OCI-LY7 (cell line): ENCODE measurements around the gene KNSTRN. TPM values are rescaled to one million over a fixed set of nuclear protein-coding genes. Genes with fewer than 3 reads are reported as not detected.

Experiments
- BruUV-seq: library from RNA; stranded (reverse); fragments of 400-500 nt; replicated peaks from 2 replicates; lab custom pipeline; 2021; lab: Mats Ljungman, UMichigan
- CTCF ChIA-PET: fragments of 300-600 bp; sonication (Branson Sonifier 250); formaldehyde crosslinking; loops from one replicate; lab custom pipeline; 2022; ENCODE audit warnings: antibody characterized with exemption; ENCODE audit not compliant: unreplicated experiment; lab: Charles Lee
- POLR2A ChIA-PET: fragments of 300-600 bp; sonication (Branson Sonifier 250); formaldehyde crosslinking; loops from one replicate; lab custom pipeline; 2022; ENCODE audit warnings: antibody characterized with exemption; lab: Charles Lee
- DNase-seq: peaks from one replicate; pipeline ENCODE4 v3.0.0-alpha.2; 2015; ENCODE audit warnings: low spot score
- H2AFZ ChIP-seq: fragments of 200-600 bp; sonication (generic), shearing (Covaris generic); 2 replicates; pipeline ENCODE4 v1.6.1; 2014; ENCODE audit warnings: mild to moderate bottlenecking, antibody characterized with exemption, low read length, moderate library complexity
- H3K27ac ChIP-seq: fragments of 200-600 bp; sonication (generic); 2 replicates; pipeline ENCODE4 v1.5.1; 2014; ENCODE audit warnings: mixed run types, low read depth, mild to moderate bottlenecking, moderate library complexity, low read length, inconsistent platforms; ENCODE audit not compliant: poor library complexity, severe bottlenecking
- H3K36me3 ChIP-seq: fragments of 200-600 bp; sonication (generic); 2 replicates; pipeline ENCODE4 v1.6.1; 2014; ENCODE audit warnings: mild to moderate bottlenecking, antibody characterized with exemption, low read length, moderate library complexity, mixed read lengths; ENCODE audit not compliant: insufficient read depth
- H3K4me1 ChIP-seq: fragments of 200-600 bp; sonication (generic); 2 replicates; pipeline ENCODE4 v1.5.1; 2014; ENCODE audit warnings: mild to moderate bottlenecking, low read length; ENCODE audit not compliant: insufficient read depth, poor library complexity, severe bottlenecking
- H3K4me2 ChIP-seq: fragments of 200-600 bp; sonication (generic); 2 replicates; pipeline ENCODE4 v1.6.1; 2014; ENCODE audit warnings: mild to moderate bottlenecking, low read length
- H3K4me3 ChIP-seq: fragments of 200-600 bp; sonication (generic); 2 replicates; pipeline ENCODE4 v1.5.1; 2014; ENCODE audit warnings: mild to moderate bottlenecking, low read depth, low read length; ENCODE audit not compliant: poor library complexity, severe bottlenecking
- H3K79me2 ChIP-seq: fragments of 200-600 bp; sonication (generic); 2 replicates; pipeline ENCODE4 v1.6.1; 2016; ENCODE audit warnings: low read depth, mild to moderate bottlenecking, low read length, moderate library complexity, mixed read lengths; ENCODE audit not compliant: insufficient read depth
- H3K9me2 ChIP-seq: fragments of 200-600 bp; sonication (generic); 2 replicates; pipeline ENCODE4 v1.6.1; 2016; ENCODE audit warnings: mild to moderate bottlenecking, low read length, mixed read lengths; ENCODE audit not compliant: insufficient read depth
- H3K9me3 ChIP-seq: fragments of 200-600 bp; sonication (generic); 2 replicates; pipeline ENCODE4 v1.6.1; 2014; ENCODE audit warnings: mild to moderate bottlenecking, mixed run types, low read length, mixed read lengths
- H4K20me1 ChIP-seq: fragments of 200-600 bp; sonication (generic); 2 replicates; pipeline ENCODE4 v1.6.1; 2014; ENCODE audit warnings: mild to moderate bottlenecking, antibody characterized with exemption, low read length, moderate library complexity, mixed read lengths; ENCODE audit not compliant: insufficient read depth
- EZH2phosphoT487 ChIP-seq: fragments of 200-600 bp; sonication (generic); IDR thresholded peaks from 2 replicates; pipeline ENCODE4 v1.6.1; 2018; ENCODE audit warnings: low read depth, borderline replicate concordance, mild to moderate bottlenecking, mixed run types, antibody characterized with exemption, low read length, moderate library complexity, mixed read lengths
- intact Hi-C: fragments of 100-400 bp; cut with micrococcal nuclease; formaldehyde crosslinking; loops from one replicate; pipeline ENCODE4 v1.10.0; 2022; ENCODE audit not compliant: unreplicated experiment
- total RNA-seq, 2 experiments: library from RNA; depleted of rRNA in 1 of 2; stranded (reverse); fragments of >200 nt in 1 of 2; shearing (Covaris generic) in 1 of 2; gene quantifications; 2 replicates each; pipeline ENCODE4 v1.2.3, GENCODE V29; 2014 to 2022
- TF ChIP-seq, protein P1 (sequence below): fragments of 200-600 bp; sonication (generic); conservative IDR thresholded peaks from 2 replicates; pipeline ENCODE4 v1.5.1; 2014; ENCODE audit warnings: mild to moderate bottlenecking, antibody characterized with exemption, low read length, moderate library complexity, mixed read lengths

KNSTRN gene
- total RNA-seq, 2 experiments from 2014 or later = 89.6 to 106 TPM

DNA sequence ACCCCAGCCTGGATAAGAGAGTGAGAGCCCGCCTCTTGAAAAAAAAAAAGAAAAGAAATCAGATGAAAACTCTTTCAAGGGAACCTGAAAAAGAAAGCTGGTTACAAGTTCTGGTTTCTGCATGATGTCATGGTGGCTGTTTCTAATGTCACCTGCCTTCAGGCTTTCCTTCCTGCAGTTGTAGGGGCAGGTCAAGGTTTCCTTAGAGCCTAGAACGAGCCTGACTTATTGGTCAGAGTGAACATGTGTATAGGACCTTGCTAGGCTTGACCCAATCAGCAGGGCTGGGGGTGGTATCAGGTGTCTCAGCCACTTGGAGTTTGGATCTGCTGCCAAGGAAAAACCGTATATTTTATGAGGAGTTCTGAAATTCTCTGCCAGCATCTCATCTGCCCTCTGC lies 26.8 kb downstream of the KNSTRN start:
- POLR2A ChIA-PET = interaction anchor here (0.6 kb wide), 1 partner anchor 11 kb away, joined by 4 read pairs; no protein-coding TSS in a partner anchor
- BruUV-seq = no TSS peak
- Histone ChIP-seq H2AFZ (no peak overlapping the region), H4K20me1 (no peaks in the 10 kb centered on the region), H3K9me3 (no peaks in the 10 kb centered on the region), H3K4me2 (no peak overlapping the region), H3K4me3 (no peak overlapping the region), H3K27ac (no peak overlapping the region), H3K4me1 (peaks cover 27% of the 10 kb centered on the region), H3K36me3 (peaks cover 19% of the 10 kb centered on the region; the same call in 1 of the 2 replicates), H3K79me2 (no peaks in the 10 kb centered on the region), H3K9me2 (no peaks in the 10 kb centered on the region)
- TF ChIP-seq, protein P1, sequence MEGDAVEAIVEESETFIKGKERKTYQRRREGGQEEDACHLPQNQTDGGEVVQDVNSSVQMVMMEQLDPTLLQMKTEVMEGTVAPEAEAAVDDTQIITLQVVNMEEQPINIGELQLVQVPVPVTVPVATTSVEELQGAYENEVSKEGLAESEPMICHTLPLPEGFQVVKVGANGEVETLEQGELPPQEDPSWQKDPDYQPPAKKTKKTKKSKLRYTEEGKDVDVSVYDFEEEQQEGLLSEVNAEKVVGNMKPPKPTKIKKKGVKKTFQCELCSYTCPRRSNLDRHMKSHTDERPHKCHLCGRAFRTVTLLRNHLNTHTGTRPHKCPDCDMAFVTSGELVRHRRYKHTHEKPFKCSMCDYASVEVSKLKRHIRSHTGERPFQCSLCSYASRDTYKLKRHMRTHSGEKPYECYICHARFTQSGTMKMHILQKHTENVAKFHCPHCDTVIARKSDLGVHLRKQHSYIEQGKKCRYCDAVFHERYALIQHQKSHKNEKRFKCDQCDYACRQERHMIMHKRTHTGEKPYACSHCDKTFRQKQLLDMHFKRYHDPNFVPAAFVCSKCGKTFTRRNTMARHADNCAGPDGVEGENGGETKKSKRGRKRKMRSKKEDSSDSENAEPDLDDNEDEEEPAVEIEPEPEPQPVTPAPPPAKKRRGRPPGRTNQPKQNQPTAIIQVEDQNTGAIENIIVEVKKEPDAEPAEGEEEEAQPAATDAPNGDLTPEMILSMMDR = no peak
- no peak for TF ChIP-seq EZH2phosphoT487
- DNase-seq = no peak
- CTCF ChIA-PET = no interaction called here
- intact Hi-C loops = no loop called here

DNA sequence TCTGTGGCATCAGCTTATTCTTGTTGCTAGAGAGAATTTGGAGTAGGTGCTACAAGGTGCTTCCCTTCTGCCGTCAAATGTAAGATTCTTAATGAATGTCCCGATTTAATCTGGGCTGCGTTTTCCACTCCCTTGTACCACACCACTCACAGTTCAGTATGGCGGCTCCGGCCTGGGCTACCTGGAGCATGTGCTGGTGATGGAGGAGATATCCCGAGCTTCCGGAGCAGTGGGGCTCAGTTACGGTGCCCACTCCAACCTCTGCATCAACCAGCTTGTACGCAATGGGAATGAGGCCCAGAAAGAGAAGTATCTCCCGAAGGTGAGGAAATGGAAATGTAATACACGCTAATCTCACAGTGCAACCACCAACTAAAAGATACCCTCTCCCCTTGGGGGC lies 28.0 kb downstream of the KNSTRN start:
- ChIA-PET CTCF (no interaction called here), POLR2A (interaction anchor here (0.9 kb wide), 1 partner anchor 24 kb away, joined by 3 read pairs; no protein-coding TSS in a partner anchor)

More for the DNA sequence above, 28.0 kb downstream of the KNSTRN start:
- Histone ChIP-seq H3K36me3 (peaks cover 25% of the 10 kb centered on the region; the same call in 1 of the 2 replicates), H3K4me3 (no peak overlapping the region), H2AFZ (no peak overlapping the region), H3K27ac (no peak overlapping the region), H3K4me1 (peaks cover 19% of the 10 kb centered on the region), H3K79me2 (no peaks in the 10 kb centered on the region), H4K20me1 (no peaks in the 10 kb centered on the region), H3K9me2 (no peaks in the 10 kb centered on the region), H3K9me3 (no peaks in the 10 kb centered on the region), H3K4me2 (no peak overlapping the region)
- intact Hi-C loops = no loop called here
- DNase-seq = no peak
- BruUV-seq = no TSS peak
- TF ChIP-seq EZH2phosphoT487 = no peak
- TF ChIP-seq, protein P1 = no peak
